Ureter (tissue), 1 donor: ENCODE data around the gene FAM124A. TPM values are rescaled to one million over a fixed set of nuclear protein-coding genes. Genes with fewer than 3 reads are reported as not detected.
"Not testable (repeated sequence)": the region's sequence is repeated elsewhere in the genome, so short reads cannot be mapped to it uniquely, and the experiment has no call there.

Experiments
- DNase-seq: peaks from one replicate; pipeline ENCODE4 v3.0.0-alpha.2; 2020; ENCODE audit warnings: low spot score
- total RNA-seq: library from RNA; stranded (reverse); gene quantifications from one replicate; pipeline ENCODE4 v1.2.4, GENCODE V29; 2023
- donor health status: DM: yes; HTN: yes; CAD: no.

The FAM124A gene
- total RNA-seq, 1 donor from 2014 or later, result 5.0 TPM

- DNase-seq, result no peak
These were observed 48.6 kb downstream of the FAM124A start for GRCh38 chr13:51270623-51271415.

GRCh38 chr13:51271528-51272085, 49.4 kb downstream of the FAM124A start:
- no peak for DNase-seq

GRCh38 chr13:51275101-51275500, 52.9 kb downstream of the FAM124A start:
- no peak for DNase-seq

GRCh38 chr13:51276636-51277035, 54.4 kb downstream of the FAM124A start:
- DNase-seq, result no peak

DNA sequence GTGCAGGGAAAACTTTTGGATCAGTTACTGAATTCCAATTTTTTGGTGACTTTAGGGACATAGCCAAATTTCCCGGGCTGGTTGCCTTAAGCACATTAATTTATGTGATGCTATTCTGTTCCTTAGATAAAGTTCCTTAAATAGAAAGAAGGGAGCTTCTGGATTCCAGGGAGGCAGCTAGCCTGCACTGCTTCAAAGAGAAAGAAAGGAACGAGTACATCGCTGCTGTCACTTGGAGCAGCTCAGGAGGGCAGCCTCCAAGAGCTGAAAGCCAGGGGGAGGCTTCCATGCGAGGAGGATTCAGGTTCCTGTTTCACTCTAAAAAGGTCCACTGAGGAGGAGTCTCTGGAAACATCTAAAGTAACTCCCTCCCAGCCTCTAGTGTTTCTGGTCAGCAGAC, 55.7 kb downstream of the FAM124A start:
- no peak for DNase-seq

GRCh38 chr13:51278426-51279130, 56.4 kb downstream of the FAM124A start:
- DNase-seq, result no peak

GRCh38 chr13:51280379-51280940, 58.3 kb downstream of the FAM124A start:
- DNase-seq, result no peak

DNA sequence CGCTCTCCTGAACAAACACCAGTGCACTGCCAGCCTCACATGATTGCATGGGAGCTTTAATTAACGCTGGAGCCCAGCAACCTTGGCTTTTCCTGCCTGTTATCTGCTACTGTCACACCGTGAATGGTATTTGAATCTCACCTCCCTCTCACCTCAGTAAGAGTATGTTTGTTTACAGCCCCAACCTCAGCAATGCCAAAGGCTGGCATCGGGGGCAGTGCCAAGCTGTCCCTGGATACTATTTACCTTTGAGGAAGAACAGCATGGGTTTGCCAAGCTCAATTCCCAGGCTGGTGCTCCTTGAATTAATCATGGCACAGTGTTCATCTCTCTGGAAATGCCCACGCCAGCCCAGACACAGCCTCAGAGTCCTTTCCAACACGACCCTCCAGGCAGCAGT, 60.1 kb downstream of the FAM124A start:
- no peak for DNase-seq

DNA sequence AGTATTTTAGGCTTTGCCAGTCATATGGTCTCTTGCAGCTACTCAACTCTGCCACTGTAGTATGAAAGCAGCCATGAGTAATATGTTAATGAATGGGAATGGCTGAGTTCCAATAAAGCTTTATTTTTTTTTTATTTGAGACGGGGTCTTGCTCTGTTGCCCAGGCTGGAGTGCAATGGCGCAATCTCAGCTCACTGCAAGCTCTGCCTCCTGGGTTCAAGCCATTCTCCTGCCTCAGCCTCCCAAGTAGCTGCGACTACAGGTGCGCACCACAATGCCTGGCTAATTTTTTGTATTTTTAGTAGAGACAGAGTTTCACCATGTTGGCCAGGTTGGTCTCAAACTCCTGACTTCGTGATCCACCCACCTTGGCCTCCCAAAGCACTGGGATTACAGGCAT, 60.7 kb downstream of the FAM124A start:
- not testable (repeated sequence) for DNase-seq

DNA sequence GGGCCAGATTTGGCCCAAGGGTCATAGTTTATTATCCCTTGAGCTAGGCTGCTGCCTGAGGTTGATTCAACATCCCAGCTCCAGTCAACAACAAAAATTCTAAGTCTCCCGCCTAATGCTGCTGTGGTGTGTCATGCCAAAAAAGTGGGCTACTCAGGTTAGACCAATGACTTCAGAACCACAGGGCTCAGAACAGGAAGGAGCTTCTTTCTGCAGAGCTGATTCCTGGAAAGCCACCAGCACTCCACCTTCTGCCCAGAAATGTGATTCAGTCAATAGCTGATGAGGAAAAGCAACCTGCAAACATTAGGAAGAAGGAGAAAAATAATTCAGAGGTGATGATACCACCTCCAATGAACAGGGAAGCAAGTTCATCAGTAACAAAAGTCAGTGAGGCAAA, 61.2 kb downstream of the FAM124A start:
- DNase-seq, result no peak

DNA sequence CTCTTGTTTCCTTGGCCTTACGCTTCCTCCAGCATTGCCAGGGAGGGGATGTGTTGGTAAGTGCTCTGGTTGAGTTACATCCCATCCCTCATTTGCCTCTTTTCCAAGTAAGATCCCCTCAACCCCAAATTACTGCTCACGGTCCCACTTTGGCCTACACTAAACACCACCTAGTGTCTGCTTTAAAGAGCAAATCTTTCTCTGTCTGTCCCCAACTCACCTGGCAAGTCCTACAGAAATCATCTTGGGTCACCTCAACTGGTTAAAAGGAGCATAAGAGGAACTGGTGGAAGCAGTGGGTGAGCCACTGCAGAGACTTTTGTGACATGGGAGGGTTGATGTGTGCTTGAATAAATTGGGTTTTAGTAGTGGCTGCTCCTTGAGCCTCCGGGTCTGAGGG, 62.1 kb downstream of the FAM124A start:
- no peak for DNase-seq

DNA sequence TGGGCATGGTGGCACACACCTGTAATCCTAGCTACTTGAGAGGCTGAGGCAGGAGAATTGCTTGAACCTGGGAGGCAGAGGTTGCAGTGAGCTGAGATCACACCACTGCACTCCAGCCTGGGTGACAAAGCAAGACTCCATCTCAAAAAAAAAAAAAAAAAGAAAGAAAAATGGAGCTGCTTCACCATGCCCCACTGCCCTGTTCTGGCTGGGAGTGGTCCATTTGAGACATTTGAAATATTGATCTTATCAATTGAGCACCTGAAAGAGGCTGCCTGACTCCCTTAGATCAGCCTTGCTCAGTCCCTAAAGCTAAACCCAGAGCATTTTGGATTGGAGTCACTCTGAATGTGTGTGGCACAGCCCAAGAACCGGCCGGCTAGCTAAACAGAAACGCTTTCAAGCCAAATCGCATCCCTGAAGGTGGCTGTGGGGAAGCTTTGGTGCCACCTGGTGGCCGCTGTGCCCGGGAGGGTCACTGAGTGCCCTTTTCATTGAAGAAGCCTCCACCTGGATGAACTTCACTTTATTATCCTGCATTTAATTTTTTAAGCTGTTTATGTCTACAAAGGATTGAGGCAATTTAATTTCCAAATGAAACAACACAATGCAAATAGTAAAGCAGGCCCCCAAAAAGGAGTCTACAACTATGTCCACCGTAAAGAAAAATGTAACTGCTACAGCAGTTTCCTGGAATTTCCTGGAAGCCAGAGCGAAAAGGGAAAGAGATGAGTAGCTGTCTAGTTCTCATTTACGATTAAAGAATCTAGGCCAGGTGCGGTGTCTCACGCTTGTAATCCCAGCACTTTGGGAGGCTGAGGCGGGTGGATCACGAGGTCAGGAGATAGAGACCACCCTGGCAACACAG, 64.2 kb downstream of the FAM124A start:
- peak; percentile 82 for DNase-seq

GRCh38 chr13:51287758-51288157, 65.6 kb downstream of the FAM124A start:
- no peak for DNase-seq

DNA sequence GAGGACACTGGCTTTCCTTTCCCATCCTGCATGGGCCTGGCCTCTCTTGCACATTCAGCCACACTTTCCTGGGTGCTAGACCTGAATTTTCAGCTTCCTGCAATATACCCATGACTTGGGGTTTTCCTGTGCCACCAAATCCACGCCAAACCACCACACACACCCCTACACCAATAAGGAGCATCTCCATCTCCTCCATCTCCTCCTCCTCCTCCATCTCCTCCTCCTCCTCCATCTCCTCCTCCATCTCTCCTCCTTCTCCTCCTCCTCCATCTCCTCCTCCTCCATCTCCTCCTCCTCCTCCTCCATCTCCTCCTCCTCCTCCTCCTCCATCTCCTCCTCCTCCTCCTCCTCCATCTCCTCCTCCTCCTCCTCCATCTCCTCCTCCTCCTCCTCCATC, 66.1 kb downstream of the FAM124A start:
- not testable (repeated sequence) for DNase-seq

- no peak for DNase-seq
These were observed 69.1 kb downstream of the FAM124A start for GRCh38 chr13:51291341-51291740.

DNA sequence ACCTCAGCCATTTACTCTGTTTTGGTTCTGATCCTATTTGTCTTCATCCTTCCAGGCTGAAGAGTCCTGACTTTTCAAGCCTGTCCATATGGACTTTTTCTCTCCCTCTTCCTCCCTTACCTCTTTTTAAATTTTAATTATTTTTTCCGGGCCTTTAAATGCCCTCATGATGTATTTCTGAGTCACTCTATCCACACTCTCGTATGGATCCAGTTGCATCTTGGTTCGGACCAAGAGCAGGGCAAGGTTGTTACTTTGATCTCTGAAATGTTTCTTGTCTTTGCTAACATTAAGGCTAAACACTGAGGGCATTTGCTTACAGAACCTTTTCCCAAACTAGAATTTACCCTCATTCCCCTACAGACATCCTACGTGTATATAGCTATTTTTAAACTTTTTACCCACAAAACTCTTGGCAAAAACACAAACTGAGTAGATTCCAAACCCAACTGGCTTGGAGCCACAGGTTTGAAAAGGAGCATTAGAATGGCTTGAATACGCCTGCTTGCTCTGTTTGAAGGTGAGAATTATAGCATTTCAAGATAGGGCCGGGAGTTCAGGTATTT, 69.9 kb downstream of the FAM124A start:
- no peak for DNase-seq

DNA sequence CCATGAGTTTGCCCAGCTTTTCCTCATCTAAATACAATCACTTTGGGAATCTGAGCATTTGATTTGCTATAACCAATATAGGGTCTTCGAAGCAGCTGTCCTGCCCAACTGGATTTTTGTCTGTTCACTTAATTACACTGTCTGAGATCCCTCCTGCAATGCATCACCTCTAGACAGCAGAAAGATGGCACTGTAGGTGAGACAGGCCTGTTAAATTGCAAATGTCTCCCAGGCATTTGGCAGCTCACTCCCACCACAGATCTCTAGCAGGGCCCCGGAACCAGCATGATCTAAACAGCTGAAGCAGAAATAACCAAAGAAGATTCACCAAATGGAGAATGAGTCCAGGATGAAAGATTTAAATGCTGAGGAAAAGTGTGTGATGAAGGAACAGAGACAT, 75.4 kb downstream of the FAM124A start:
- DNase-seq, result no peak

DNA sequence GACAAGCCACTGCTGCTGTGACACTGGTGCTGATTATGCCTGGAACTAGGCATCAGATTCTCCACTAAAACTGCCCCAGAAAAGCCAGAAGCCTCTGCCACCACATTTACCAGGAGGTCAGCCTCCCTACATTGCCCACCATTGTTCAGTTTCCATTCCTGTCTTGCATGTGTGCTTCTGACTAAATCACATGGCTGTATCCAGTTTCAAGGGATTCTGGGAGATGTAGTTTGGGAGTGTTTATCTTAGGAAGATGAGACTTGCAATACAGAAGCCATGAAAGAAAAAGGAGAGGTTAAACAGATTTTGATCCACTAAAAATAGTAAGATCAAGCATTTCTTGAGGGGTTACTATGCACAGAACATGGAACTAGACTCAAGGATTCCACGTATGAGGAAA, 76.6 kb downstream of the FAM124A start:
- DNase-seq, result no peak

DNA sequence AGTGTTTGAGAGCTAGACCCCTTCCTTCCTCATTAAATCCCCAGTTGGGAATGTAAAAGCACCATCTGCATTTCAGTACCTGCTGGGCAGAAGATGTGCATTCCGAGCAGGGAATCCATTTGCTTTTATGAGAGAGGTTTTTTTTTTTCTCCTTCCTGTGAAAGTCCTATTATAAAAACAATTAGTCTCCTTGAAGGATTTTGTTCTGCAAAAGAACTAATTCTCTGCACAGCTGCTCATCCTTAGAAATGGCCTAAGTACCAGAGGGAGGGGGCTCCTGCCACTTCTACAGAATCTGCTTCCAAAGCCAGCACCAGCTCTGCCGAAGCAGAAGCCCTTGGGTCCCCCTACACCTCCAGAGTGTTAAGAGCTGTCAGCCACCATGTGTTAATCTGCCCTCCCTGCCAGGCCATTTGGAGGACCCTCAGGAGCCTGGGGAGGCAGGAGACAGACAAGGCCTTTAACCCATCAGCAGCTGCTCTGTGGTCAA, 80.9 kb downstream of the FAM124A start:
- no peak for DNase-seq

GRCh38 chr13:51303882-51304281, 81.7 kb downstream of the FAM124A start:
- no peak for DNase-seq
